RPMI8226 (cell line): ENCODE results near the gene BBX.
A peak's percentile ranks its signal among the peaks of the same experiment; 100 is the strongest.
"Not testable (repeated sequence)": the region's sequence is repeated elsewhere in the genome, so short reads cannot be mapped to it uniquely, and the experiment has no call there.

Source experiments
- DNase-seq: peaks from one replicate; pipeline ENCODE4 v3.0.0-alpha.2; 2015

The BBX gene

DNA sequence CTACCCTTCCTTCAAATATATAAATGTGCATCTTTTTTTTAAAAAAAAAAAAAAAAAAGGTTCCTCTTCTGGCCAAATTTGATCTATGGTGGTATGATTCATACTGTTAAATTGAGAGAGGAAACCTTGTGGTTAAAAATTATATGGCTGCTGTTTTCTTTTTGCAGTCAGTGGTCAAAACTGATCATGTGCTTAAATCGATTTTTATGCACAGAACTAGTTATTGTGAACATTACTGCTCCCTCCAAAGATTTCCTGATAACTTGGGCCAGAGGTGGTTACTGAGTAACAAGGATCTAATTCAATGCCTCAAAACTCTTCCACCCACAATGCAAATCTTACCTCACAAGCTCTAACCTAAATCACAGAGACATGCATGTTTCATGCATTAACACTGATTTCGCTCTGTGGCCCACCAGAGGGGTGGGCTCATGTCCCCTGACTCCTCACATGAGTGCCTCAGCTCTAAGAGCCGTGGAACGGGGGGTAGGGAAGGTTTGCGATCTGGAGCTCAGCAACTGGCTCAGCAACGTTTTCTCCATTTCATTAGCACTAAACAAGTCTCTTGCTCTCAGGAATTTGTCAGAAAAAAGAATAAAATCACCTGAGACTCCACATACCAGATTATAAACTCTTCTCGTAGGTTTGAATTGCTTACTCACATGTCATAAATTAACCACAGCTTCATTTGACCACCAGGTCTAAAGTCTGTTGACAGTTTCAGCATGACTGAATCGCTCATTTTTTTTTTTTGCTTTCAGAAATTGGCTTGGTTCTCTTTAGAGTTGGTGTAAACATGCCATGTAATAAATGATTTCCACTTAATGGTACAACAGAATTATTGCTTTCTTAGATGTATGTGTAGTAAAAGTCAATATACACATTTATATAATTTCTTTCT, 287.7 kb downstream of the BBX start:
- DNase-seq = no peak

GRCh38 chr3:107813026-107813425, 290.3 kb downstream of the BBX start:
- DNase-seq = no peak

DNA sequence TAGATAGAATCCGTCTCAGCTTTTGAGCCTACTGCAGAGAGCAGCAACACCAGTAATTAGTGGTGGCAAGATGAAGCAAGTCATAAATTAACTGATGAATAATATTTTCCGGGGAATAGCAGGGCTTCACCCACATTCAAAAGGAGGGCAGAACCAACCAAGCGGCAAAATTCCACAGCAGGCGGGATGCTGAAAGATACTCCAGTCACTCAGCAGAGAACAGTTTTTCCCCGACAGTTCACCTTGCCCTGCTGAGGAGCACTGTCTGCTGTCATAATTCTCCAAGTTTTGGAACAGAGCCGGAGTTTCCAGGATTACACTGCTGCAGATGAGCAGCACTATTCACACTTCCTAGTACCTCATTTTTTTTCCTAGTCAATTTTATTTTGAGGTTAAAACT, 293.3 kb downstream of the BBX start:
- DNase-seq = no peak

DNA sequence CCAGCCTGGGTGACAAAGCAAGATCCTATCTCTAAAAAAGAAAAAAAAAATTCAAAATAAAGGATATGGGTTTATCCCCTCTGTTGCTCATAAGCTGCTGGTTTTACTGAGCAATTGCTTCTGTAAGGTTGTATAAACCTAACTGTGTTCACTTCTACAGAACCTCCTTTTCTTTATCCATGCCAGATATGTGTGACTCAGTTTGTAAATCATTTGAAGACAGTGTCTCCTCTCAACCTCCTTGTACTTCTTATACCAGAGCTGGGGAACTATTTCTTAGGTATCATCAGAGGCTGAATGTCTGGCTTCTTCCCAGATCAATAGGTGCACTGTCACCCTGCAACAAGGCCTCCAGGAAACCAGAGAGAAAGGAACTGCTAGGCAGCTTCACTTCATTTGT, 294.3 kb downstream of the BBX start:
- DNase-seq = no peak

DNA sequence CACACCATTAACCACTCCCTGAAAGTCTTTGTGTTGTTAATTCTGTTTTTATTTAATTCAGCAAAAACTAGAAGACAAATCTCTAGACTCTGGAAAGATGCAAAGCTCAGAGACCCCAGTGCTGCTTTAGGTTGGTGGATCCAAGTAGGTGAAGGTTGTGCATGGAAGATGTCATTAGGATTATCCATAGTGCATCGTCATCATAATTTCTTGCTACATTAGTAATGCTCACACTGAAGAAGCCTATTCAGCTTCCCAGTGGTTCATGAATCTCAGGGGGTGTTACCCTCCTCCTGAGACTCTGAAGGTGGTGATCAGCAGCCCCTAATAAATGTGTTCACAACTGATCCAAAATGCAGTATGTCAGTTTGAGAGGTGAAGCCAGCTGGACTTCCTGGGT, 295.3 kb downstream of the BBX start:
- no peak for DNase-seq

- DNase-seq = no peak
Observed at GRCh38 chr3:107819656-107820055, 296.9 kb downstream of the BBX start.

GRCh38 chr3:107822308-107822707, 299.5 kb downstream of the BBX start:
- no peak for DNase-seq

DNA sequence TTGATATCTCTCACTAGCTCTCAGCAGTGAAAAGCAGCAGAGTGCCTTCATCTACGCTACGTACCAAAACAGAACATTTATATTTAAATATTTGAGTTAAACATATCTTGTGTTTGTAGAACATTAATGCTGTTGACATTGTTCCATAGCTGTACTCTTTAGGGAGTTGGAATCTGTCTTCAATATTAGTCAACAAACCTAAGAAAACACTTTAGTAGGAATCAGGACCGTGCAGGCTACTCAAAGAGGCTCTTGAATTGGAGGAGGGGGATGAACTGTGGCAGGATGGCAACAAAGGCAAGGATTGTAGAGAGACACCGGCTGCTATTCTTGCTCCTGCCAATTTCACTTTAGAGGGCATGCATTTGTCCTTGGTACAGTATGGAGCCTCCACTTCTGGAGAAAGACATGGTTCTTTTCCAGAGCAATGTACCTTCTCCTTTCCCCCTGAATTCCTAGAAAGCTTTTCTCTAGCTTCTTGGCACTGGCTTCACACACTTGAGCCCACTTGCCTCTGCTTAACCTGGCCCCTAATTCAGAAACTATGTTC, 302.1 kb downstream of the BBX start:
- DNase-seq = no peak

DNA sequence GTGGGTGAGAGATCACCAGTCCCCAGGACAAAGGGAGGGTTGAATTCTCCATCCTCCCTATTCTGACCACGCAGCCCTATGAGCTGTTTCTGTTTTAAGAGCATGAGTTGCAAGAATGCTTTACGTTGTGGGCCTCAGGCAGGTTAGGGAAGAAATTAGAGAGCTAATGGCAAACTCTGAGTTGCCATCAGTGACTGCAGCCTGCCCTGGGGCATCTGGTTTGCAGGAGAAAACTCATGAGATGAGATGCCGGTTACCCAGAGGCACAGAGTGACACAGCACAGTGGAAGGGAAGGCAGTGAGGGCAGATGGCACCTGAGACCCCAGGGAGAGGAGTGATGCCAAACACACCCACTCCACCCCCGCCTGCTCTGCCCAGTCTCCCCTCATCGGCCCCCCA, 302.8 kb downstream of the BBX start:
- DNase-seq = no peak

DNA sequence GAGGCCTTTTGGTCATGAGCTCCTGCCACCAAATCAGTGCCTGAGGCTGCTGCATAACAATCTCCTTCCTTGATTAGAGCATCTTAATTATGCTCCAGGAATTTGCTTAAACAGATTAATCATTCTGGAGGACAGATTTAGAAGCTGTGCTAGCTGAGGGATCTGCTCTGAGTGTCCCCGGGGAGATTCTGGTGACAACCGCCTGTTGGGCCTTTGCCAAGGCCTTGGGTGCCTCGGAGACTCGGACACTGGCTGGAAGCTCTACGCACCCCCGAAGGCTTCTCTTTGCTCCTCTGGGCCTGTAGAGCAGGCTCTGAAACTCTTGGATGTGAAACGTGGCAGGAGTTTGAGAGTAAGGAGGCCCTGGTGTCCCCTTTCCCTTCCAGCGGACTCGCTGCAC, 304.0 kb downstream of the BBX start:
- DNase-seq = no peak

GRCh38 chr3:107829185-107829584, 306.4 kb downstream of the BBX start:
- DNase-seq = no peak

DNA sequence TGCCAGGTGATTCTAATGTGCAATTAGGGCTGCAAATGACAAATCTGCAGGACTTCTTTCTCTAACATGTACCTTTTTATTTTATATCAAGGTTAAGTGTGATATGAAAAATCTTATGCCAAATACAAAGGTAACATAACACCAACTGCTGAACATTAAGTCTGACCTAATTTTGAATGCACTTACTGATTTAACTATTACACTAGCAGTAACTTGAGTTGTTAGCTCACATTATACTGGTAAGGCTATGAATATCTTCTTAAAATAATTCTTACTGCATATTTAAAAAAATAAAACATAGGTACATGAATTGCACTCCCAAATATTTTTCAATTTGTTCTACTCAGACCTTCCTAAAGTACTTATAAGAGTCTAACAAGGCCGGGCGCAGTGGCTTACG, 308.8 kb downstream of the BBX start:
- DNase-seq = no peak

GRCh38 chr3:107833043-107833442, 310.3 kb downstream of the BBX start:
- DNase-seq = no peak

DNA sequence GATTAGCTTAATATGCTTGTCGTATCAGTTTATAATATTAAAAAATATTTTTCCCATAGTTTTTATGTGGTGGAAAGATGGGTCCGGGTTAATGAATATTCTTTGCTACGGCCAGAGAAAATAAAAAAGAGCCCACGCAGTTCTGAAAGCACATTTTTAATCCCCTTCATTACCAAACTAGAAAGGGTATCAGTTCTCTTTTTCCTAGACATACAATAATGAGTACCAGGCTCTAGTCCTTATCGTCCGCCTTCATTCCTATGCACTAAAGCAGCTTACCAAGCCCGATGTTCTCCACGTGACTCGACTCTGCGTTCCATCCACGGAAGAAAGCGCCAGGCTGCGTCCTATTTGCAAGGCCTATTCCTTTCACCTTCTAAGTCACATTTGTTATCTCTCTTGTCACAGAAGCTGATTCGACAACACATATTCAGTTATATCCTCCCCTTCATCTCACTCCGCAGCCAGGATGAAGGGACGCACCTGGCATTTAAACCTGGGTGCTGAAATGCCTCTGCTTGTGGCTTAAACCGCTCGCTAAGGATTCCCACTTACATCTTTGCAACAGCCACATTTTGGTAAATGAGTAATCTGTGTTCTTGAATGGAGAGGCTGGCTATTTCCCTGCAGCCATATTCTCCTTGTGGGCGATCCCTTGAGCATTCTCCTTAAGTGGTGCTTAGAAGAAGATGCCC, 311.1 kb downstream of the BBX start:
- DNase-seq = no peak

DNA sequence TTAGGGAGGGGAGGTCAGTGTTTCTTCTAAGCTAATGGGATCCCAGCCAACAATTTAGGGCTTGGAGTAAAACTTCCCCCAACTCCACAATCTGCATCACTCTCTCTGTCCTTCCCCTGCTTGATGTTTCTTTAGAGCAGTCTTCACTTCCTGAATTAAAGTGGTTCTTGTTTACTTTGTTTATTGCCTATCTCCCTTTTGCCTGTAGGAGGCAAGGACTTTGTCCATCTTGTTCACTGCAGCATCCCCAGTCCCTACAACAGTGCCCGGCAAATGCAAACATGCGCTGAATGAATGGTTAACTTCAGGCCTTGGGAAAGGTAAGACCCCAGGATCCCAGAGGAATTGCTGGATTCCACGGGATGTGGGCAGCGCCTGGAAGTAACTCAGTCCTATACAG, 312.2 kb downstream of the BBX start:
- DNase-seq = not testable (repeated sequence)

DNA sequence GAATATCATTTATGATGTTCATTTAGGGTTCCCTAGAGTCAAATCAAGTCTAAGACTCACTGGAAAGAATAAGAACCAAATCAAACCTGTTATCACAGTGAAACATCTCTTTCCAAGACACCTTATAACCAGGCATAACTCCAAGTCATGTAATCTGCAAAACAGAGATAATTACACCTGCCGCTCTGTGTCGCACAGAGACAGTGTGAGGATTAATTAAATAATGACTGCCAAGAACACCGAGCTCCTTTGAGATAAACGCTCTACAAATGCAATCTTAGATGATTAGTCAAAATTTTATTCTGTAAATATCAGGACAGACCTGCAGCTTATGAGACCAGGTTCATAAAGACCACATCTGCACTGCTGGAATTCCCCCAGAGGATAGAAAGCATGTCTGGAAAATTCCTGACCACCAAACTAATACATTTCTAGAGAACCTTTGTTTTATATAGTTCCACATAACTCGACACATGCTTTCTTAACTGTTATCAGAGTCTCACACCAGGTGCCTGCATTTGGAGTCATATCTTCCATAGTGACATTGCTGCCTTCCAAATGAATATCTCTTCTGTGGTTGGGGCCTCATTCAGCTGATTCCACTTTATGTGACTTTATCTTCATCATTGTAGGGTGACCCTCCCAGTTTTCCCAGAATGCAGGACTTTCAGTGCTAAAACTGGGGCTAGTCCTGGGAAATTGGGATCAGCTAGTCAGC, 315.3 kb downstream of the BBX start:
- no peak for DNase-seq

GRCh38 chr3:107841831-107842230, 319.1 kb downstream of the BBX start:
- no peak for DNase-seq

DNA sequence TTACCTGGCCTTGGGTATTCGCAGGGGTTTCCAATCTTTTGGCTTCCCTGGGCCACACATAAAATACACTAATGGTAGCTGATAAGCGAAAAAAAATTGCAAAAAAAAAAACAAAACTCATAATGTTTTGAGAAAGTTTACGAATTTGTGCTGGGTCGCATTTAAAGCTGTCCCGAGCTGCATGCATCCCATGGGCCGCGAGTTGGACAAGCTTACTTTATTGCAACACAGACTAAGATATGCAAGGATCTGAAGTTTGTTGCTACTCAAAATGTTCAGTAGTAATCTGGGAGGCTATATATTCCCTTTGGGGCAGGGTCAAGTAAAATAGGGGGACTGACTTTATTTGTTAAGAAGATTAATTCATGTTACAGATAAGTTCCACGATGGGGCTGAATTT, 320.2 kb downstream of the BBX start:
- no peak for DNase-seq

DNA sequence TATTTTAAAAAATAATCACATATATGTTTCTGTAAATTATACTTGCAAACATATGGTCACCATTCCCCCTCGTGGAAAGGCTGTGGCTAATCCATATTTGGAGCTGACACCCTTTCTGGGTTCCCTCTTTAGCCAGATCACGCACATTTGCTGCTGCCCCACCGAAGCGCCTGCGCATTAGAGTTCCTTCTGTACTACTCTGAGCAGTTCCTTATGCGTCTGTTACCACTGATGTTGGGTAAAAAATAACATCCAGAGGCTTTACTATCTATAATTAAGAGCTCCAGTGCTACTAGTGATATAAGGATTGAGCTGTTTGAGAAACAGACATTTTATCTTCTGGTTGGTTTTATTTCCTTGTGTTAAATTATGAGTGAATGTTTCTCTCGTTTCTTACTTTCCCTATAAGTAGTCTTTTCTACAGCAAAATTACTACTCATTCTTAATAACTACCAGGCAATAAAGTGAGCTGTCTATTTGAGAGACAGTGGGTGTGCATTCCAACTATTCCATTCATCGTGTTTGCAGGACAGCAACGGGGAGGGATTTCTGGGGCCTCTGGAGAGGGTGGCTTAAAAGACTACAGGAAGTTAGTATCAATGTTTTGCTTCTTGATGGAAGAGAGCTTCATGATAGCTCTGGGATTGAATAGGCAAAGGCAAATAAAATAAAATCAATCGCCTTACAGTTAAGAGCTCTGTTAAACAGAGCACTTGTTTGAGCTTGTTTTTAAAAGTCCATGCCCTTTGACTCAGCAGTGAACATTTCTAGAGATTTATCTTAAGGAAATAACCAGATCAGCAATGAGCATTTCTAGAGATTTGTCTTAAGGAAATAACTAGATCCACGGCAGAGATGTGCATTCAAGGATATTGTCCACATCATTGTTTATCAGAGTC, 322.9 kb downstream of the BBX start:
- no peak for DNase-seq

- DNase-seq = no peak
Observed at GRCh38 chr3:107846279-107846852, 323.6 kb downstream of the BBX start.

DNA sequence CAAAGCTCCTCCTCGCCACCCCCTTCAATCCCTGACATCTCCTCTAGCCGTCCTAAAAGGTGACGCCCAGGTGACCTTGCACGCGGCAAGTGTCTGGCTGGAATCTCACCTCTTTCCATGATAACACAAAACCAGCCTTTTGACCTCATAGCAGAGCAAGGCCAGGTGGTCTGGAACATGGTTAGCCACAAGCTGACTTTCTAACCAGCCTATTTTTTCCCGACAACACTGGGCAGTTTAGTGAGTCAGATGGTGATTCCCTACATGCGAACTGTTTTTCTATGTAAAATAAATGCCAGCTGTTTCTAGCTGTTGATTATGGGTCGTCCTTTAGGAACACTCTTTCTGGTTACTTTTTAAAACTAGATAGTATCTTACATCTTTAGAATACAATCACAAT, 325.0 kb downstream of the BBX start:
- peak; percentile 62 for DNase-seq

DNA sequence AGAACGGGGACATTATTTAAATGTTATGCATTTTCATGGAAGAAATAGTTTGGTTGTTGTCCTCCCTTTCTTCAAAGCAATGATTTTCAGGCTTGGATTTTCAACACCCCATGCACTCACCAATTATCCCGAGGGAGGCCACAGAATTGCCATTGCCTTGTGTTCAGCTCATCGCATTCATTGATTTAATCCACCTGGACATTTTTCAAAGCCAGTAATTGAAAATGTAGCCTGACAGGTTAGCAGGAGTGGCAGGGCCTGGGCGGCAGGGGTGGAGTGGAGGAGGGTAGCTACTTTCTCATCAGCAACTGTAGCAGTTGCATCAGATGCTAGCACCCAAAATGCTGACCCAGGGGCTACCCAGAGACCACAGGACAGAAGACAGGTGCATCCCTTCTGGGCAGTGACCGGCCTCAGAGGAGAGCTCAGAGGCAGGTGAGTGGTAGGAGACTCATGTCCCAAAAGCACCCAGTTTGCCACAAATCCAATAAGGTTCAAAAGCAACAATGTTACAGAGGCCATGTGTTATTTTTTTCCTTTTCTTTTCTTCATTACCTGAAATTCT, 325.7 kb downstream of the BBX start:
- DNase-seq = peak; percentile 91
